ENCODE data around the gene TEKTIP1. TPM values are rescaled to one million over a fixed set of nuclear protein-coding genes. Genes with fewer than 3 reads are reported as not detected.
A peak's percentile ranks its signal among the peaks of the same experiment; 100 is the strongest.

TEKTIP1 gene
- total RNA-seq, 2 experiments from 2014 or later, result 8.3 to 9.4 TPM

DNA sequence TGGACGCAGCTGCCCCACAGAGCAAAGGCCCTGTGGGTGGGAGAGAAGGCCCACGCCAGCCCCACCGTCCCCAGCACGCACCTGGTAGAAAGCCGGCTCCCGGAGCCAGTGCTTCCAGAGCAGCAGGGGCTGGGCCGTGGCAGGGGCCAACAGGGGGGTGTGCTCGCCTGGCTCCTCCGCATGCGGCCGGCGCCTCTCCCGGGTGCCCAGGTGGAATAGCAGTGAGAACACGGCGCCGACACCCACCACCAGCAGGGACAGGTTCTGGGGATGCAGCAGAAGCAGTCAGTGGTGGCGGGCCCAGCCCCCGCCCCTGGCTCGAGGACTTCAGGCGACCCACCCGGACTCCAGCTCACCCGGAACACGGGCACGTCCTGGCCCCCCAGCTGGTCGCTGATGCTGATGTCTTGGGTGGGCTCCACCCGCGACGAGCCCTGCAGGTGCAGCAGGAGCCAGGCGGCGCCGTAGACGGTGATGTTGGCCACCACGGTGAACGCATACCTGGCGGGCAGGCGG, 8.9 kb downstream of the TEKTIP1 start:
- DNase-seq (no peak), ATAC-seq (no peak)
- ChIA-PET POLR2A (interaction anchor here (0.5 to 1.2 kb wide), 2 partner anchors 71 to 925 kb away, joined by 3 to 4 read pairs; no protein-coding TSS in a partner anchor), CTCF (interaction anchor here (1.5 to 4.7 kb wide), 2 partner anchors 9 to 10 kb away, joined by 3 to 32 read pairs; partner anchors contain the start of genes MFSD12 and TEKTIP1)
- Mint-ChIP-seq H3K27ac (no peak overlapping the region), H3K27me3 (ENCODE audit: low read depth) (no peaks in the 10 kb centered on the region), H3K4me1 (ENCODE audit: low read depth) (peaks cover 16% of the 10 kb centered on the region), H3K36me3 (ENCODE audit: low read depth) (peaks cover 18% of the 10 kb centered on the region), H3K9me3 (ENCODE audit: insufficient read depth) (no peaks in the 10 kb centered on the region), H3K4me3 (no peak overlapping the region)

DNA sequence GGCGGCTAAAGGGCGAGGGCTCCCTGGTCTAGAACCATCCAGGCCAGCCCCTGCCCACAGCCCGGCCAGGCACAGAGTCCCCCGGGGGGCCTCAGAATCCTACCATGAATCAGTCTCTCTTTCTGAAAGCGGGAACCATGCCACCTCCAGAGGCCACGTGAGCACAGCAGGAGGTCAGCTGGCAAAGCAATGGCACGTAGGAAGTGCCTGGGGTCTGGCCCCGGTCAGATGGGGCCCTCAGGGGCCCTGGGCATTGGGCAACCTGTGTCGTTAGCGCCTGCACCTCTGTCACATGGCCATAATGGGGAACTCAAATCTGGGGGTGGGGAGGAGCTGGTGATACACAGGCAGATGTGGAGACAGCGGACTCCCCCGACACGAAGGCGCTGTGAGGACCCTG, 9.6 kb downstream of the TEKTIP1 start:
- POLR2A ChIA-PET, result interaction anchor here (1.2 kb wide), 1 partner anchor 70 kb away, joined by 3 read pairs; no protein-coding TSS in a partner anchor
- CTCF ChIA-PET, result interaction anchor here (4.7 kb wide), 1 partner anchor 9 kb away, joined by 32 read pairs; the partner anchor contains the start of gene MFSD12
- Mint-ChIP-seq H3K4me3 (no peak overlapping the region), H3K27ac (peak overlapping the region; percentile 46), H3K36me3 (ENCODE audit: low read depth) (peaks cover 18% of the 10 kb centered on the region), H3K4me1 (ENCODE audit: low read depth) (peaks cover 20% of the 10 kb centered on the region), H3K27me3 (ENCODE audit: low read depth) (no peaks in the 10 kb centered on the region), H3K9me3 (ENCODE audit: insufficient read depth) (no peaks in the 10 kb centered on the region)
- no peak for DNase-seq
- ATAC-seq, result no peak

DNA sequence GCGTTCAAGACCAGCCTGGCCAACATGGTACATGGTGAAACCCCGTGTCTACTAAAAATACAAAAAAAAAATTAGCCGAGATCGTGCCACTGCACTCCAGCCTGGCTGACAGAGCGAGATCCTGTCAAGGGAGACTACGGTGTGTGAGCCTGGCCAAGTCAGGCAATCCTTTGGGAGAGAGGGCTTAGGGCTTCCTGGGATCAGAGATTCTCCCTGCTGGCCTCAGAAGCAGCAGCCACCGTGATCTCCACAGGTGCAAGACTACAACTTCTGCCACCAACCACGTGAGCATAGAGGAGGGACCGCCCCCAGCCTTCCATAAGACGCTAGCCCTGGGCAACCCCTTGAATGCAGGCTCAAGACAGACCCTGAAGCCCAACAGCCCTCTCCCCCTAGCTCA, 10.8 kb downstream of the TEKTIP1 start:
- Mint-ChIP-seq H3K27me3 (ENCODE audit: low read depth) (no peaks in the 10 kb centered on the region), H3K36me3 (ENCODE audit: low read depth) (peaks cover 20% of the 10 kb centered on the region), H3K4me3 (no peak overlapping the region), H3K27ac (no peak overlapping the region), H3K9me3 (ENCODE audit: insufficient read depth) (no peaks in the 10 kb centered on the region), H3K4me1 (ENCODE audit: low read depth) (peaks cover 27% of the 10 kb centered on the region)
- CTCF ChIA-PET, result no interaction called here
- no peak for ATAC-seq
- POLR2A ChIA-PET, result no interaction called here
- no peak for DNase-seq

DNA sequence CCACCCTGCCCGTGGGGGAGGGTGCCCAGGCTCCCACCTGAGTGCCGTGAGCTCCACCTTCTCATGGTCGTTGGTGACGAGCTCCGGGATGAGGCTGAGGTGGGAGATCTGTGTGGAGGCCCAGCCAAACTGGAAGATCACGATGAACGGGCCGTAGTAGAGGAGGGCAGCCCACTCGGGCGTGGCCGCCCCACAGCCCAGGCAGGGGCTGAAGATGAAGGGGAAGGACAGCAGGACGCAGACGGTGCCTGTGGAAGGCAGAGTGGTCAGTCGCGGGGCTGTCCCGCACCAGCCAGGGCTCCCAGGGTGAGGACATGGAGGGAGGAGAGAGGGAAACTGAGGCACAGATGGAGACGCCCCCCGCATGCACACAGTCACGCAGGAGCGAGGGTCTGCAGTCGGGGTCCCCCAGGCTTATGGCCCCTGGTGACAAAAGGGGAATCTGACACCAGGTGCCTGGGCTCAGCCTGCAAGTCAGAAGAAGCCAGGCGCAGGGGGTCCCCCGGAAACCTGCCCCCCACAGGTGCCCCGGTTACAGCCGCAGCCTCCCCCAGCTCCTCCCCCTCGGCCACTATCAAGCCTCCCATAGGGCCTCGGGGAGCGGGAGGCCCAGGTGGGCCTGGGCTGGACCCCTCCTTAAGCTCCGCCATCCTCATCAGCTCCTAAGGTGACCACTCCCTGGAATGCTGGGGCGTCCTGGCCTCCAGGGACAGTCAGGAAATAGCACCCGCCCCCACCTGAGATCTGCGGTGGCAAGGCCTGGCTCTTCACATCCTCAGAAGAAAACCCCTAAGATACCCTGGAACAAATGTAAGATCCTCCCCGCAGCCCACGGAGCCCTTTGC, 12.2 kb downstream of the TEKTIP1 start:
- Mint-ChIP-seq H3K9me3 (ENCODE audit: insufficient read depth) (no peaks in the 10 kb centered on the region), H3K36me3 (ENCODE audit: low read depth) (peaks cover 11% of the 10 kb centered on the region), H3K4me3 (no peak overlapping the region), H3K27ac (peak overlapping the region; percentile 70), H3K27me3 (ENCODE audit: low read depth) (no peaks in the 10 kb centered on the region), H3K4me1 (ENCODE audit: low read depth) (peaks cover 35% of the 10 kb centered on the region)
- ATAC-seq (no peak), DNase-seq (no peak)
- ChIA-PET POLR2A (no interaction called here), CTCF (no interaction called here)

DNA sequence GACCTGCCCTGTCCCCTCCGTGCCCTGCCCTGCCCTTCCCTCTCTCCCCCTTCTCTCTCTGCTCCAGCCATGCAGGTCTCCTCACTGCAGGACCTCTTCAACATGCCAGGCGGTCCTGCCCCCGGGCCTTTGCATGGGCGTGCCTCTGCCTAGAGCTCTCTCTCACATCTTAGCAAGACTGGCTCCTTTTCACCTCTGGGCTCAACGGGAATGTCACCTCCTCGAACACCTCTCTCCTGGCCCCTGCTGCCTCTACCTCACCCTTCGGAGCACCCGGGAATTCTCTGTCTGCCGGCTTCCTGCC, 12.8 kb downstream of the TEKTIP1 start:
- no peak overlapping the region for H3K4me3 Mint-ChIP-seq
- ChIA-PET POLR2A (no interaction called here), CTCF (no interaction called here)
- H3K27me3 Mint-ChIP-seq (ENCODE audit: low read depth), result no peaks in the 10 kb centered on the region
- peak overlapping the region; percentile 70 for H3K27ac Mint-ChIP-seq
- no peak for ATAC-seq
- H3K36me3 Mint-ChIP-seq (ENCODE audit: low read depth), result peaks cover 11% of the 10 kb centered on the region
- H3K9me3 Mint-ChIP-seq (ENCODE audit: insufficient read depth), result no peaks in the 10 kb centered on the region
- DNase-seq, result no peak
- H3K4me1 Mint-ChIP-seq (ENCODE audit: low read depth), result peaks cover 41% of the 10 kb centered on the region

DNA sequence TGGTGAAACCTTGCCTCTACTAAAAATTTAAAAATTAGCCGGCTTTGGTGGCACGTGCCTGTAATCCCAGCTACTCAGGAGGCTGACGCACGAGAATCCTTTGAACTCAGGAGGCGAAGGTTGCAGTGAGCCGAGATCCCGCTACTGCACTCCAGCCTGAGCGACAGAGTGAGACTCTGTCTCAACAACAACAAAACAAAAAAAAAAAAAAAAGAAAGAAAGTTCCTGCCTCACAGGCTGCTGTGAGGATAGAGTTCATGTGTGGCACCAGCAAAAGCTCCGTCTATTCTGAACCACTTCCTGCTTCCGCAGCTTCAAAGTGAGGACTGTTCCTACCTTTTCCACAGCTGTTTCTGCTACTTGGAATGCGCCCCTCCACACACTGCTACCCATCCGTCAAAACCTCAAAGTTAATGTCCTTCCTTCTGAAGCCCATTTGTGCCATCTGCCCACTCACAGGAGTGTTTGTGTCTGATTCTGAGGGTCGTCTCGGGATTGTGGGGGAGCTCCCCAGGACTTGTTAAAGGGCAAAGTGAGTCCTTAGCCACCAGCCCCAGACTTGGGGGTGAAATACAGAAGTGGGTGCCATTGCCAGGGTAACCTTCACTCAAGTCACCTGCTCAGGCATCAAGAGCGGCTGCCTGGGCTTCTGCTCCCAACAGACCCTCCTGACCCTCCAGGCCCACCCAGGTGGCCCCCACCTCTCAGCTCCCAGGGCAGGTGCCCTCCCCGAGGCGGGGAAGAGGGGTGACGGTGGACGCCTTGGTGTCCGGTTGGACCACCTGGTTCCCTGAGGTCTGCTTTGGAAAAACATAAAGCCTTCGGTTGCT, 15.5 kb downstream of the TEKTIP1 start:
- Mint-ChIP-seq H3K36me3 (ENCODE audit: low read depth) (peaks cover 7% of the 10 kb centered on the region), H3K27ac (peak overlapping the region; percentile 94), H3K4me1 (ENCODE audit: low read depth) (peaks cover 51% of the 10 kb centered on the region), H3K27me3 (ENCODE audit: low read depth) (no peaks in the 10 kb centered on the region), H3K4me3 (peak overlapping the region; percentile 63), H3K9me3 (ENCODE audit: insufficient read depth) (no peaks in the 10 kb centered on the region)
- ChIA-PET CTCF (interaction anchor here (0.7 to 2.2 kb wide), 3 partner anchors 9 to 451 kb away, joined by 3 to 22 read pairs (median 3); no protein-coding TSS in a partner anchor), POLR2A (interaction anchor here (0.6 kb wide), 1 partner anchor 13 kb away, joined by 4 read pairs; no protein-coding TSS in a partner anchor)
- ATAC-seq (peak; percentile 20), DNase-seq (peak; percentile 62)

DNA sequence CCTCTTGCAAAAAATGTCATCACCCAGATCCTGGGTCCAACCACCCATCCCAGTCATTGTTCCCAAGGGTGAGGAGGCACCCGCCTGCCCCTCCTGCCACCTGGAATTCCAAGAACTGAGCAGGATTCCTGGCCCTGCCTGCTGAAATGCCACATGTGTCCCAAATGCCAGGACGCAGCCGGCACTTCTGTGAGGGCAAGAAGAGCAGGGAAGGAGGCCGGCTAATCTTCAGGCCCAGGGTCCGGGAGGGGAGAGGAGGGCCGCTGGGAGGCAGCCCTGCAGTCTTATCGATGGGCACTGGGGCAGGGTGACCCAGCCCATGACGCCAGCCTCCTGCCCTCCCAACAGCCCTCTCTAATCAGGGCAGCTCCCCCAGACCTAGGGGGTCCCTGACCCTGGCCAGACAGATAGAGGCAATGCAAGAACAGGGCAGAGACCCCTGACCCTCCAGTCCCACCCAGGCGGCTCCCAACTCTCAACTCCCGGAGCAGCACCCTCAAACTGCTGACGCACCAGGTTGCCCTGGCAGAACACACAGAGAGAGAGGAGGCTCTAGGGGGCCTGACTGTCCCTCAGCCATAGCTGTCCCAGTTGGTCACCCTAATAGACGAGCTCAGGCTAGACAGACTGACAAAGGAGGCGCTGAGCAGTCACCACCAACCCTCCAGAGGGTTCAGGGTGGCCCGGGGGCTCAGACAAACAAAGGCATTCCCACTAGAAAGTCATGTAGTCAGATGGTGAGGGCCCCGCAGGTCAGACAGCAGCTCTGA, 16.9 kb downstream of the TEKTIP1 start:
- H3K4me3 Mint-ChIP-seq, result peak overlapping the region; percentile 94
- peaks cover 3% of the 10 kb centered on the region for H3K36me3 Mint-ChIP-seq (ENCODE audit: low read depth)
- POLR2A ChIA-PET, result interaction anchor here (0.5 to 1.5 kb wide), 4 partner anchors 10 to 691 kb away, joined by 3 to 8 read pairs (median 6); partner anchors contain the start of gene YJU2
- H3K9me3 Mint-ChIP-seq (ENCODE audit: insufficient read depth), result no peaks in the 10 kb centered on the region
- CTCF ChIA-PET, result interaction anchor here (0.8 to 3.4 kb wide), 6 partner anchors 9 to 55 kb away, joined by 3 to 32 read pairs (median 4); partner anchors contain the start of genes GIPC3 and HMG20B
- H3K4me1 Mint-ChIP-seq (ENCODE audit: low read depth), result peaks cover 50% of the 10 kb centered on the region
- H3K27me3 Mint-ChIP-seq (ENCODE audit: low read depth), result no peaks in the 10 kb centered on the region
- ATAC-seq, result no peak
- DNase-seq, result no peak
- H3K27ac Mint-ChIP-seq, result peak overlapping the region; percentile 91

DNA sequence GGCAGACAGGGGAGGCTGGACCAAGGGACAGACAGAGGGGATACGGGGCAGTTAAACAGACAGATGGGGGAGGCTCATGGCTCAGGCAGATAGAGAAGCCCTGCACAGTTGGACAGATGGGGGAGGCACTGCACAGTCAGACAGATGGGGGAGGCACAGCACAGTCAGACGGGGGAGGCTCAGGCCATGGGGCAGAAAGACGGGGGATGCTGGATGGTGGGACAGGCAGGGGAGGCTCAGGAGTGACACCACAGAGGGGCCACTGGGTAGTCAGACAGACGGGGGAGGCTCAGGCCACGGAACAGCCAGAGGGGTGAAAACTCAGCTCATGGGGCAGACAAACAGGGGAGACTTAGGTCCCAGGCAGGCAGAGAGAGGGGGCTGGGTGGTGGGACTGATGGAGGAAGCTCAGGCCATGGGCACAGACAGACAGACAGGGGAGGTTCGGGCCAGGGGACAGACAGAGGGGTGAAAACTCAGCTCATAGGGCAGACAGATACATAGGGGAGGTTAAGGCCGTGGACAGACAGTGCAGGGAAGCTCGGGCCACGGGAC, 17.5 kb downstream of the TEKTIP1 start:
- peak overlapping the region; percentile 94 for H3K4me3 Mint-ChIP-seq
- H3K4me1 Mint-ChIP-seq (ENCODE audit: low read depth), result peaks cover 47% of the 10 kb centered on the region
- ChIA-PET POLR2A (interaction anchor here (0.5 to 1.5 kb wide), 6 partner anchors 10 to 690 kb away, joined by 3 to 8 read pairs (median 4); partner anchors contain the start of genes DAPK3 and YJU2), CTCF (interaction anchor here (1.0 to 3.4 kb wide), 4 partner anchors 10 to 29 kb away, joined by 3 to 32 read pairs (median 4); partner anchors contain the start of genes GIPC3 and HMG20B)
- DNase-seq, result no peak
- H3K27me3 Mint-ChIP-seq (ENCODE audit: low read depth), result no peaks in the 10 kb centered on the region
- peaks cover 2% of the 10 kb centered on the region for H3K36me3 Mint-ChIP-seq (ENCODE audit: low read depth)
- H3K9me3 Mint-ChIP-seq (ENCODE audit: insufficient read depth), result no peaks in the 10 kb centered on the region
- ATAC-seq, result no peak
- H3K27ac Mint-ChIP-seq, result peak overlapping the region; percentile 91

DNA sequence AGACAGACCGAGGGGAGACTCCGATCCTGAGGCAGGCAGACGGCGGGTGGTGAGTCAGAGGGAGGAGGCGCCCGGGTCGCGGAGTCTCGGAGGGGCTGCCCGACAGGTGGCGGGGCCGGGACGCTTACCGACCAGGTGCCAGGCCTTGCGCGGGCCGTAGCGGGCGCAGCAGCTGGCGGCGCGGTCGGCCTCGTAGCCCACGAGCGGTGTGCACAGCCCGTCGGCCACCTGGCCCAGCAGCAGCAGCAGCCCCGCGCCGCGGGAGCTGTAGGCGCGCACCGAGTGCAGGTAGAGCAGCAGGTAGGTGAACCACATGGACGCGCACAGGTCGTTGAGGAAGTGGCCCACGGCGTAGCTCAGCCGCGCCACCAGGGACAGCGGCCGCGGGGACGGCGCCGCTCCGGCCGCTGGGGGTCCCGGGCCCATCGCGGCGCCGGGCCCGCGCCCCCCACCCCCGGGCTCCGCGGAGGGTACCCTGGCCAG, 18.0 kb downstream of the TEKTIP1 start:
- Mint-ChIP-seq H3K27me3 (ENCODE audit: low read depth) (no peaks in the 10 kb centered on the region), H3K36me3 (ENCODE audit: low read depth) (peaks cover 2% of the 10 kb centered on the region), H3K27ac (peak overlapping the region; percentile 91), H3K4me3 (peak overlapping the region; percentile 94), H3K4me1 (ENCODE audit: low read depth) (peaks cover 43% of the 10 kb centered on the region), H3K9me3 (ENCODE audit: insufficient read depth) (no peaks in the 10 kb centered on the region)
- DNase-seq (peak; percentile 69), ATAC-seq (peak; percentile 39)
- ChIA-PET POLR2A (interaction anchor here (0.6 to 1.5 kb wide), 5 partner anchors 9 to 690 kb away, joined by 3 to 8 read pairs (median 6); partner anchors contain the start of genes DAPK3 and YJU2), CTCF (interaction anchor here (1.0 to 3.4 kb wide), 4 partner anchors 10 to 87 kb away, joined by 3 to 32 read pairs (median 4); partner anchors contain the start of genes GIPC3 and HMG20B)

DNA sequence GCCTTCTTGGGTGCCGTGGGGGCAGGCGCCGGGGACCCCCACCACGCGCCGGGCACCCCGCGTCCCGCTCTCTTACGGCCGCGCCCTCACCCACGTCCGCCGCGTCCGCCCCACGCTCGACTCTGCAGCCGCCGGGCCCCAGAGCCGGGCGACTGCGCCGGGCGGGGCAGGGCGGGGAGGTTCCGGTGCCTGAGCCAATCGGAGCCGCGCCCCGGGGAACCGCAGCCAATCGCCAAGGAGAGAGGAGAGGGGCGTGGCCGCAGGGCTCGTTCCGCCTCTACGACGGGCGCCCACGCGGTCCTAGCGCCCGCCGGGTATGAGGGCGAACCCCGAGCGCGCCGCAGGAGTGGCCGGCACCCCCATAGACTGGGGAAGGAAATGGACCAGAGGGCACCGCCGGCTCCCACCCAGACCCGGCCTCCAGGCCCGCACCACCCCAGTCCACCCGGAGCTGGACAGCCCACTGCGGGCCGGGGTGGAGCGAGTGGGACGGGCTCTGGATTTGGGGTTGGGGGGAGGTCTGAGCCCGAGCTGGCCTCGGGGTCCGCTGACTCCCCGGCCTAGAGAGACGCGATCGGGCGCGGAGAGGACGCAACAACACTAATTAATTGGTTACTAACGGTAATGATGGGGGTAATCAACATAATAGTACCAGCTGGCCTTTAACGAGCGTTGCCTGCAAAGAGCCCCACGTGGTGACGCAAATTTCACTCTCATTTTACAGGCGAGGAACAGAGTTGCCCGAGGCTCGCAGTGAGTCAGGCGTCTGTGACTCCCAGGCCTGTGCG, 18.7 kb downstream of the TEKTIP1 start, which contains the start of gene MFSD12:
Gene MFSD12, minus strand, starts transcription at position 126 of the 788 bp plus-strand sequence. CDS start 183 bp downstream, outside the sequence.
- H3K27ac Mint-ChIP-seq, result peak within 1 kb of the TSS; percentile 91
- no peaks in the 10 kb centered on the region for H3K9me3 Mint-ChIP-seq (ENCODE audit: insufficient read depth)
- ATAC-seq (peak; percentile 93), DNase-seq (peak; percentile 96)
- peak within 1 kb of the TSS; percentile 94 for H3K4me3 Mint-ChIP-seq
- H3K4me1 Mint-ChIP-seq (ENCODE audit: low read depth), result peaks cover 41% of the 10 kb centered on the region
- POLR2A ChIA-PET, result interaction anchor here (0.9 to 1.6 kb wide), 5 partner anchors 10 to 205 kb away, joined by 3 to 6 read pairs (median 3); partner anchors contain the start of gene MRPL54
- CTCF ChIA-PET, result interaction anchor here (1.0 to 3.4 kb wide), 3 partner anchors 11 to 88 kb away, joined by 3 to 32 read pairs (median 4); partner anchors contain the start of gene HMG20B
- peaks cover 2% of the 10 kb centered on the region for H3K36me3 Mint-ChIP-seq (ENCODE audit: low read depth)
- H3K27me3 Mint-ChIP-seq (ENCODE audit: low read depth), result no peaks in the 10 kb centered on the region
